HL-60/S4 treated with retinoic acid at 250 ng/mL for 4 days and 3 days (cell line): ENCODE data around the gene BRAT1.

Source experiments
- in situ Hi-C: fragments of 300-500 bp; cut with MboI; formaldehyde crosslinking; loops from 2 replicates; pipeline ENCODE4 v1.7.0; 2022; ENCODE audit warnings: low sequenced_read_pairs

The BRAT1 gene

GRCh38 chr7:2525658-2526630 lies 29.4 kb downstream of the BRAT1 start:
- in situ Hi-C loops = no loop called here

- in situ Hi-C loops = no loop called here
Observed at GRCh38 chr7:2524808-2525657, 30.3 kb downstream of the BRAT1 start.

GRCh38 chr7:2523941-2524807 lies 31.1 kb downstream of the BRAT1 start:
- in situ Hi-C loops = no loop called here

DNA sequence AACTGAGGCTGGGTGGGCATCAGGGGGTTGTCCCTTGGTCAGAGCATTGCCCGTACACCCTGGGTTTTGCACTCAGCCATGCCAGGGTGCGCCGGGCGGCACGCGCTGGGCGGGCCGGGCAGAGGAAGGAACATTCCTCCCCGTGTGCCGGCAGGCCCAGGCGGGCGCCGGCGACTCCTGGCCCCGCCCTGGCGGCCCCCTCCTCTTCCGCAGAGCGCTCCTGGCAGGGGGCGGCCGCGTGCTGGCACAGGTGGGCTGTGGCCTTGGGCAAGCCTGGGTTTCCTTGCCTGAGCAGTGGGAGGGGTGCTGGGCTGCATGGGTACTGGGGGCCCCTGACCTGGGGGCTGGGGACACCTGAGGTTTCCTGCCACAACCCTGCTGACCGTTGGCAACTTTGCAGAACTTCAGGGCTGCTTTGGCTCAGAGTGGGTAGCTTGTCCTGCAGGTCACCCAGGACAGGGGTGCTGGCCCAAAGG lies 31.8 kb downstream of the BRAT1 start:
- in situ Hi-C loops = no loop called here

- in situ Hi-C loops = no loop called here
Observed at GRCh38 chr7:2522780-2523433, 32.4 kb downstream of the BRAT1 start.

- in situ Hi-C loops = no loop called here
Observed at GRCh38 chr7:2521952-2522591, 33.3 kb downstream of the BRAT1 start.

- in situ Hi-C loops = no loop called here
Observed at GRCh38 chr7:2521341-2521745, 34.0 kb downstream of the BRAT1 start.

- in situ Hi-C loops = no loop called here
Observed at GRCh38 chr7:2520761-2521290, 34.5 kb downstream of the BRAT1 start.

- in situ Hi-C loops = no loop called here
Observed at GRCh38 chr7:2520131-2520760, 35.1 kb downstream of the BRAT1 start.

- in situ Hi-C loops = no loop called here
Observed at GRCh38 chr7:2519119-2519930, 36.0 kb downstream of the BRAT1 start, which contains the start of gene LFNG. Gene LFNG, plus strand, starts transcription at chr7:2519774. Its CDS starts 88 bp downstream, at chr7:2519862.

DNA sequence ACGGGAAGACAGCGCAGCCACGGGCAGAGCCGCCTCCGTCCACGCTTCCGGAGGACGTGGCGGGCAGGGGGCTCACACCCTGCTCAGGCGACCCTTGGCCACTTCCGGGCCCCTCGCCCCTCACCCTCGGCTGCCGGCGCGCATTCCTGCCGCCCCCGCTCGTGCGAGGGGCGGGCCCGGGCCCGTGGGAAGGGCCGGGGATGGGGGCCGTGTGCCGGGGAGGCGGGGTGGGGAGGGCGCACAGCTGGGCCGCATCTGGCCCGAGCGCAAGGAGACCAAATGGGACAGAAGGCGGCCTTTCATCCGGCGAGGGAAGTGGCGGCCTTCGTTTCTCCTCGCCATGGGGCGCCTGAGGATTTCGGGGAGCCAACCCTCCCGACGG lies 36.6 kb downstream of the BRAT1 start:
- in situ Hi-C loops = no loop called here

- in situ Hi-C loops = no loop called here
Observed at GRCh38 chr7:2517678-2518507, 37.4 kb downstream of the BRAT1 start.

DNA sequence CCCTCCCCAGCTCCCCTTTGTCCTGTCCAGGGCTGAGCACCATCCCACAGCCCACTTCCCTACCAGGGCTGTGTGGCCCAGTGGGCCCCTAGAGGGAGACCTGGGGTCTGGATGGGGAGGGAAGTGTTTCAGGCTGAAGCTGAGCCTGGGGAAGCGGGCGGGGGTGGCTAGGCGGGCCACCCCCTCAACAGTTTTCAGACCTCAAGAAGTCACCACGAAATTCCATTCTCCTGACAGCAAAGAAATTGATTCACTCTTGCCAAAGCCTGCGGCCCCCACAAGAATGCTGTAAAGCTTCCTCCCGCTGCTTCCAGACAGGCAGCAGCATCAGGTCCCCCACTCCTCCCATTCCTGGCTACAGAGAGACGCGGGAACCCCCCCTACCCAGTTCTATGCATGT lies 38.3 kb downstream of the BRAT1 start:
- in situ Hi-C loops = no loop called here

DNA sequence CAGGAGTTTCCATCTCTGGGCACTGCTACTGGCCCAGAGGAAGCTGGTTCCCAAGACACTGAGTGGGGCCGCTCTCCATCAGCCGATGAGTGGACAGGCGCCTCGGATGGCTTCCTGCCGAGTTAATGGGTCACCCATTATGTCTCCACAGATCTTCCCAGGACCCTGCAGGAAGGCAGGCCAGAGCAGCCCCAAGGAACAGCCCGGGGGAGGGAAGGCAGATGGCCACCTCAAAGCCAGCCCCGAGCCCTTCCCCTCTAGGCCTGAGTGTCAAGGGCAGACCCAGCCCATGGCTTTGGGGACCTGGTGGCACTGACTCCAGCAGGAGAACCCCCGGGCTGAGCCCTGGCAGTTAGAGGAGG lies 39.1 kb downstream of the BRAT1 start:
- in situ Hi-C loops = no loop called here

GRCh38 chr7:2515424-2516193 lies 39.7 kb downstream of the BRAT1 start:
- in situ Hi-C loops = no loop called here
